Kidney epithelial cell (primary cell): Measurements from ENCODE around the gene IRF6. TPM values are rescaled to one million over a fixed set of nuclear protein-coding genes. Genes with fewer than 3 reads are reported as not detected.

Experiments
- DNase-seq: peaks from one replicate; pipeline ENCODE4 v3.0.0-alpha.2; 2010; ENCODE audit warnings: low read depth
- H3K27me3 ChIP-seq: 2 replicates; pipeline ENCODE4 v1.6.0; 2011; ENCODE audit warnings: low read length; ENCODE audit not compliant: control insufficient read depth, insufficient read depth
- H3K36me3 ChIP-seq: 2 replicates; pipeline ENCODE4 v1.5.1; 2011; ENCODE audit warnings: low read length; ENCODE audit not compliant: control insufficient read depth, insufficient read depth
- H3K4me3 ChIP-seq: 2 replicates; pipeline ENCODE4 v1.5.1; 2011; ENCODE audit warnings: low read depth, mild to moderate bottlenecking, control low read depth, low read length
- CTCF ChIP-seq: IDR thresholded peaks from 2 replicates; pipeline ENCODE4 v1.5.1; 2011; ENCODE audit warnings: mild to moderate bottlenecking, moderate library complexity, low read length, control low read depth, inconsistent platforms; ENCODE audit not compliant: insufficient read depth, poor library complexity, severe bottlenecking
- total RNA-seq: library from RNA; depleted of rRNA; stranded (reverse); fragments of >200 nt; gene quantifications from 2 replicates; pipeline ENCODE4 v1.2.3, GENCODE V29; 2015

The IRF6 gene
- total RNA-seq, 1 donor from 2014 or later = 90.1 TPM

GRCh38 chr1:209820986-209821385 is 15.0 kb upstream of the IRF6 start:
- TF ChIP-seq CTCF = no peak
- Histone ChIP-seq H3K36me3 (no peaks in the 10 kb centered on the region), H3K4me3 (no peak overlapping the region), H3K27me3 (no peaks in the 10 kb centered on the region)
- no peak for DNase-seq

- DNase-seq = no peak
- Histone ChIP-seq H3K27me3 (no peaks in the 10 kb centered on the region), H3K36me3 (no peaks in the 10 kb centered on the region), H3K4me3 (no peak overlapping the region)
- TF ChIP-seq CTCF = no peak
These were observed 13.1 kb upstream of the IRF6 start for GRCh38 chr1:209819058-209819457.

- Histone ChIP-seq H3K4me3 (no peak overlapping the region), H3K36me3 (no peaks in the 10 kb centered on the region), H3K27me3 (no peaks in the 10 kb centered on the region)
- DNase-seq = no peak
- no peak for TF ChIP-seq CTCF
These were observed 11.7 kb upstream of the IRF6 start for GRCh38 chr1:209817691-209818090.

- no peaks in the 10 kb centered on the region for H3K36me3 ChIP-seq
- no peak overlapping the region for H3K4me3 ChIP-seq
- H3K27me3 ChIP-seq = no peaks in the 10 kb centered on the region
- no peak for DNase-seq
- TF ChIP-seq CTCF = no peak
These were observed 11.0 kb upstream of the IRF6 start for GRCh38 chr1:209816923-209817322.

GRCh38 chr1:209815931-209816341 is 10.0 kb upstream of the IRF6 start:
- Histone ChIP-seq H3K27me3 (no peaks in the 10 kb centered on the region), H3K36me3 (no peaks in the 10 kb centered on the region), H3K4me3 (no peak overlapping the region)
- no peak for DNase-seq
- no peak for TF ChIP-seq CTCF

- no peak for DNase-seq
- H3K4me3 ChIP-seq = no peak overlapping the region
- no peaks in the 10 kb centered on the region for H3K27me3 ChIP-seq
- H3K36me3 ChIP-seq = no peaks in the 10 kb centered on the region
- TF ChIP-seq CTCF = no peak
These were observed 9.5 kb upstream of the IRF6 start for GRCh38 chr1:209815490-209815889.
